Effector CD4-positive, alpha-beta T cell (primary cell): Measurements from ENCODE around the gene ZDHHC11.
"Not testable (repeated sequence)": the region's sequence is repeated elsewhere in the genome, so short reads cannot be mapped to it uniquely, and the experiment has no call there.

Experiments
- DNase-seq: peaks from one replicate; pipeline ENCODE4 v3.0.0-alpha.2; 2020

Gene ZDHHC11

DNA sequence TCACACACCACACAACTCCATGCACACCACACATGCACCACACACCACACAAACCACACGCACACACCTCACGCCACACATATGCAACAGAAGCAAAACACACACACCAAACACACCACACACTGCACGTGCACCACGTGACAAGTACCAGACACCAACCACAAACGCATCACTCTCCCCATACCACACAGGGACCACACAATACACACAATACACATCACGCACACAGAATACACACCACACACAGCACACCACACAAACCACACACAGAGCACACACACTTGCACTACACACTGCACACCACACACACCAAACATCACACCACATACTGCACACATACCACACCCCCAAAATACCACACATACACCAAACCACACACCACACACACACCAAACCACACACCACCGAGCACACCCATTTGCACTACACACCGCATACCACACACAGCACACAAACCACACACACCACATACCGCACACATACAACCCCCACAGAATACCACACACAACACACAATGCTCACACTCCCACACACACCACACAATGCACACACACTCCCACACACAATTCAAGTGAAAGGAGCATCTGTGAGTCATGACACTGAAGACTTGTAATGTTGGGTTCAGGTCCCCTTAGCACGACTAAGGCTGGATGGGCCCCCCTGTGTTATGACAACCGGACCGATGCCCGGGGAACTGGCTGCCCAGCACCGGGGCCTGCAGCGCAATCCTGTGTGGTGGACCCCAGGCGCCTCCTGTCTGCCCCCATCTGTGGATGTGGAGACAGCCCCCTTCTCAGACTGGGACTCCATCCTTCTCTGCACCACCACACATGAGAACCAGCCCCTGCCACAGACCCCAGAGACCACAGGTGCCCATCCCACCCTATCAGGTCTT is 6.0 kb upstream of the ZDHHC11 start:
- DNase-seq: no peak

DNA sequence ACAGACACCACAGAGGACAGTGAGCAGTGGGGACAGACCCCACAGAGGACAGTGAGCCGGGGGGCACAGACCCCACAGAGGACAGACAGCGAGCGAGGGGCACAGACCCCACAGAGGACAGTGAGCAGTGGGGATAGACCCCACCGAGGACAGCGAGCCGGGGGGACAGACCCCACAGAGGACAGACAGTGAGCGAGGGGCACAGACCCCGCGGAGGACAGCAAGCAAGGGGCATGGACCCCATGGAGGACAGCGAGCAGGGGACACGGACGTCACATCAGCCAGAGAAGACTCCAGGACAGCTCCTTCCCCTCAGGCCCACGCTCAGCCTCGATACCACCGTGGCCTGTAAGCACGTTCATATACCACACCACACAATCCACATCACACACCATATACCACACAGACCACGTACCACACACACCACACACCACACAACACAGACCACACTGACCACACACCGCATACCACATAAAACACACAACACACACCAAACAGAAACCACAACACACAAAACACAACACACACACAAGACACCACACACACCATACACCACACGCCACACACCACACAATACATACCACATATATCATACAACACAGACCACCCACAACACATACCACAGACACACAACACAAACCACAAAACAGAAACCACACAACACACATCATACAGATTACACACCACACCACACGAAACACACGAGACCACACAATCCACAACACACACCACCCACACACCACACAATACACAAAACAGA is 5.2 kb upstream of the ZDHHC11 start:
- DNase-seq: no peak

- no peak for DNase-seq
Observed at GRCh38 chr5:854966-855743, 4.4 kb upstream of the ZDHHC11 start.

- no peak for DNase-seq
Observed at GRCh38 chr5:854217-854616, 3.4 kb upstream of the ZDHHC11 start.

- DNase-seq: not testable (repeated sequence)
Observed at GRCh38 chr5:853416-854090, 2.8 kb upstream of the ZDHHC11 start.

DNA sequence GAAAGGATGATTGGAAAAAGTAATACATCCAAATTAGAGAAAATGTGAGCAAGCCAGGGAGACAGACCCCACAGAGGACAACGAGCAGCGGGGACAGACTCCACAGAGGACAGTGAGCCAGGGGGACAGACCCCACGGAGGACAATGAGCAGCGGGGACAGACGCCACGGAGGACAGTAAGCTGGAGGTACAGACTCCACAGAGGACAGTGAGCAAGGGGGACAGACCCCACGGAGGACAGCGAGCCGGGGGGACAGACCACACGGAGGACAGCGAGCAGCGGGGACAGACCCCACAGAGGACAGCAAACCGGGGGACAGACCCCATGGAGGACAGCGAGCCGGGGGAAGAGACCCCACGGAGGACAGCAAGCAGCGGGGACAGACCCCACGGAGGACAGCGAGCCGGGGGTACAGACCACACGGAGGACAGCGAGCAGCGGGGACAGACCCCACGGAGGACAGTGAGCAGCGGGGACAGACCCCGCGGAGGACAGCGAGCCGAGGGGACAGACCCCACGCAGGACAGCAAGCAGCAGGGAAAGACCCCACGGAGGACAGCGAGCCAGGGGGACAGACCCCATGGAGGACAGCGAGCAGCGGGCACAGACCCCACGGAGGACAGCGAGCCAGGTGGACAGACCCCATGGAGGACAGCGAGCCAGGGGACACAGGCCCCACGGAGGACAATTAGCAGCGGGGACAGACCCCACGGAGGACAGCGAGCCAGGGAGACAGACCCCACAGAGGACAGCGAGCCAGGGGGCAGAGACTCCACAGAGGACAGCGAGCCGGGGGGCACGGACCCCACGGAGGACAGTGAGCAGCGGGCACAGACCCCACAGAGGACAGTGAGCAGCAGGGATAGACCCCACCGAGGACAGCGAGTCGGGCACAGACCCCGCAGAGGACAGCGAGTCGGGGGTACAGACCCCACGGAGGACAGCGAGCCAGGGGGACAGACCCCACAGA is 1.9 kb upstream of the ZDHHC11 start:
- no peak for DNase-seq

GRCh38 chr5:852018-852417 is 1.2 kb upstream of the ZDHHC11 start:
- no peak for DNase-seq

GRCh38 chr5:851553-851952 is 767 bp upstream of the ZDHHC11 start:
- no peak for DNase-seq

DNA sequence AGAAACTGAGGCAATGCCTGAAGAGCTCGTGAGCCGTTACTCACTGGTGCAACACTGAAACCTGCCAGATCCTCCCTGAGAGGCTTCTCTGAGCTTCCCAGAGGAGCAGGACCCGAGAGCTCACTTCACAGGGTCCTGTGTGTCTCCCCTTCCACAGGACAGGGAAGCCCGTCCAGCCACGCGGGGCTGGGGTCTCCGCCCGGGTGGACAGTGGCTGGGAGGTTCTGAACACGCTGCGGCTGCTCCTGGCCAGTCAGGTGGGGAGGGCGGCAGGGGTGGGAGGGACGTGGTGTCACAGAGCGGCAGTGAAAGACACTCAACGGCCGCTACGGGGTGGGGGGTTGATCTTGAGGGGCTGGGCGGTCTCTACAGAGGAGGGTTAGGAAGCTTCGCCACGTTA is 290 bp upstream of the ZDHHC11 start:
- no peak for DNase-seq

- no peak for DNase-seq
Observed at GRCh38 chr5:849651-850301, 1.0 kb downstream of the ZDHHC11 start.

GRCh38 chr5:848671-849111 is 2.1 kb downstream of the ZDHHC11 start:
- no peak for DNase-seq

GRCh38 chr5:847736-848135 is 3.0 kb downstream of the ZDHHC11 start:
- DNase-seq: not testable (repeated sequence)

- DNase-seq: not testable (repeated sequence)
Observed at GRCh38 chr5:847212-847611, 3.6 kb downstream of the ZDHHC11 start.

DNA sequence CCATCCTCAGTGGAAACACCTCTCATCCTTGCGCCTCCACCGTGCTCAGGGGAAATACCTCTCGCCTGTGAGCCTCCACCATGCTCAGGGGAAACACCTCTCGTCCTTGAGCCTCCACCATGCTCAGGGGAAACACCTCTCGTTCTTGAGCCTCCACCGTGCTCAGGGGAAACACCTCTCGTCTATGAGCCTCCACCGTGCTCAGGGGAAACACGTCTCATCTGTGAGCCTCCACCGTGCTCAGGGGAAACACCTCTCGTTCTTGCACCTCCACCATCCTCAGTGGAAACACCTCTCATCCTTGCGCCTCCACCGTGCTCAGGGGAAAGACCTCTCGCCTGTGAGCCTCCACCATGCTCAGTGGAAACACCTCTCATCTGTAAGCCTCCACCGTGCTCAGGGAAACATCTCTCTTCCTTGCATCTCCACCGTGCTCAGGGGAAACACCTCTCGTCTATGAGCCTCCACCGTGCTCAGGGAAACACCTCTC is 4.1 kb downstream of the ZDHHC11 start:
- DNase-seq: not testable (repeated sequence)

GRCh38 chr5:845676-846601 is 4.8 kb downstream of the ZDHHC11 start:
- DNase-seq: not testable (repeated sequence)

GRCh38 chr5:845031-845675 is 5.6 kb downstream of the ZDHHC11 start:
- DNase-seq: not testable (repeated sequence)

GRCh38 chr5:844426-844825 is 6.4 kb downstream of the ZDHHC11 start:
- not testable (repeated sequence) for DNase-seq

DNA sequence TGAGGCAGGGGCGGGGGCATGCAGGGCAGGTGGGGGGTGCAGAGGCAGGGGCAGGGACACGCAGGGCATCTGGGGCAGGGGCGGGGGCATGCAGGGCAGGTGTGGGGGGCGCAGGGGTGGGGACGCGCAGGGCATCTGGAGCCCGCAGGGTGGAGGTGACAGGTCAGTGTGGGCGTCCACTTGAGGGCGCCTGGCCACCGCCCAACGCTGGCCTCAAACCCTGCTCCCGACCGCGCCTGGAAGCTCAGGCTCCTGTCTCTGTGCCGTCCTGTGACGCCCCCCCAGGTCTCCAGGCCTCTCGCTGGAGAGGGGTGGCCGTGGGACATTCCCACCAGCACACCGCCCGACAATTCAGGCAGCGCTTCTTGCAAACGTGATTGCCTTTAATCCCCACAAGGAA is 6.9 kb downstream of the ZDHHC11 start:
- not testable (repeated sequence) for DNase-seq

GRCh38 chr5:843371-843770 is 7.4 kb downstream of the ZDHHC11 start:
- DNase-seq: not testable (repeated sequence)
